Stimulated activated effector memory CD8-positive, alpha-beta T cell treated with anti-CD3 and anti-CD28 coated beads, Interleukin-12 subunit alpha, Interleukin-12 subunit beta, amount 100 ng/mL, for 72 hours (primary cell): Measurements from ENCODE around the gene LYL1.

Experiments
- ATAC-seq: fragments of 150-1000 bp; cut with Tn5 transposase; 2 replicates; pipeline ENCODE4 v1.10.0; 2021
- DNase-seq, 2 donors: peaks; one replicate each; pipeline ENCODE4 v3.0.0; 2021 to 2022; ENCODE audit warnings: low spot score in 2 of 2
- H3K27ac Mint-ChIP-seq: one replicate; pipeline ENCODE4 v1.8.0; 2022; ENCODE audit warnings: mild to moderate bottlenecking, mixed read lengths
- H3K36me3 Mint-ChIP-seq: one replicate; pipeline ENCODE4 v1.8.0; 2022; ENCODE audit warnings: mild to moderate bottlenecking, mixed read lengths
- H3K4me1 Mint-ChIP-seq: one replicate; pipeline ENCODE4 v1.8.0; 2022; ENCODE audit warnings: mixed read lengths
- H3K4me3 Mint-ChIP-seq: one replicate; pipeline ENCODE4 v1.8.0; 2022; ENCODE audit warnings: mild to moderate bottlenecking, mixed read lengths
- H3K9me3 Mint-ChIP-seq: one replicate; pipeline ENCODE4 v1.8.0; 2022; ENCODE audit warnings: mixed read lengths

The LYL1 gene

GRCh38 chr19:13135068-13136062, 32.7 kb upstream of the LYL1 start:
- Mint-ChIP-seq H3K36me3 (peaks cover 90% of the 10 kb centered on the region), H3K27ac (no peak overlapping the region), H3K4me3 (no peak overlapping the region), H3K4me1 (peaks cover 31% of the 10 kb centered on the region), H3K9me3 (no peaks in the 10 kb centered on the region)
- no peak for DNase-seq
- no peak for ATAC-seq

- H3K27ac Mint-ChIP-seq = no peak overlapping the region
These were observed 32.0 kb upstream of the LYL1 start for GRCh38 chr19:13134626-13135025.

GRCh38 chr19:13133241-13133870, 30.7 kb upstream of the LYL1 start:
- peaks cover 83% of the 10 kb centered on the region for H3K36me3 Mint-ChIP-seq
- H3K4me1 Mint-ChIP-seq = peaks cover 41% of the 10 kb centered on the region
- no peak for DNase-seq
- H3K9me3 Mint-ChIP-seq = no peaks in the 10 kb centered on the region
- no peak for ATAC-seq
- H3K27ac Mint-ChIP-seq = peak overlapping the region; percentile 90
- H3K4me3 Mint-ChIP-seq = peak overlapping the region; percentile 70

More at GRCh38 chr19:13134626-13135025, 32.0 kb upstream of the LYL1 start:
- Mint-ChIP-seq H3K9me3 (no peaks in the 10 kb centered on the region), H3K36me3 (peaks cover 89% of the 10 kb centered on the region), H3K4me3 (no peak overlapping the region), H3K4me1 (peaks cover 31% of the 10 kb centered on the region)
- no peak for ATAC-seq
- DNase-seq = no peak

GRCh38 chr19:13132471-13133180, 30.0 kb upstream of the LYL1 start:
- Mint-ChIP-seq H3K4me3 (peak overlapping the region; percentile 70), H3K36me3 (peaks cover 83% of the 10 kb centered on the region), H3K27ac (peak overlapping the region; percentile 90), H3K4me1 (peaks cover 48% of the 10 kb centered on the region), H3K9me3 (no peaks in the 10 kb centered on the region)
- DNase-seq = peak; percentile 41 to 82
- peak; percentile 99 for ATAC-seq

GRCh38 chr19:13130886-13131490, 28.3 kb upstream of the LYL1 start:
- Mint-ChIP-seq H3K4me1 (peaks cover 50% of the 10 kb centered on the region), H3K27ac (peak overlapping the region; percentile 90), H3K9me3 (no peaks in the 10 kb centered on the region), H3K4me3 (peak overlapping the region; percentile 70), H3K36me3 (peaks cover 83% of the 10 kb centered on the region)
- ATAC-seq (no peak), DNase-seq (no peak)

GRCh38 chr19:13129384-13129783, 26.7 kb upstream of the LYL1 start:
- no peak overlapping the region for H3K4me3 Mint-ChIP-seq
- H3K9me3 Mint-ChIP-seq = no peaks in the 10 kb centered on the region
- peak overlapping the region; percentile 84 for H3K27ac Mint-ChIP-seq
- ATAC-seq (no peak), DNase-seq (no peak)
- peaks cover 87% of the 10 kb centered on the region for H3K36me3 Mint-ChIP-seq
- H3K4me1 Mint-ChIP-seq = peaks cover 50% of the 10 kb centered on the region

- peaks cover 87% of the 10 kb centered on the region for H3K36me3 Mint-ChIP-seq
- H3K4me1 Mint-ChIP-seq = peaks cover 52% of the 10 kb centered on the region
- DNase-seq = no peak
- peak overlapping the region; percentile 84 for H3K27ac Mint-ChIP-seq
- no peak overlapping the region for H3K4me3 Mint-ChIP-seq
- no peaks in the 10 kb centered on the region for H3K9me3 Mint-ChIP-seq
- ATAC-seq = no peak
These were observed 25.9 kb upstream of the LYL1 start for GRCh38 chr19:13128583-13128982.

- Mint-ChIP-seq H3K4me1 (peaks cover 52% of the 10 kb centered on the region), H3K36me3 (peaks cover 87% of the 10 kb centered on the region), H3K9me3 (no peaks in the 10 kb centered on the region), H3K4me3 (no peak overlapping the region), H3K27ac (peak overlapping the region; percentile 84)
- DNase-seq (no peak), ATAC-seq (no peak)
These were observed 25.3 kb upstream of the LYL1 start for GRCh38 chr19:13127811-13128575.

- ATAC-seq (no peak), DNase-seq (no peak)
- H3K4me3 Mint-ChIP-seq = no peak overlapping the region
- peaks cover 52% of the 10 kb centered on the region for H3K4me1 Mint-ChIP-seq
- no peaks in the 10 kb centered on the region for H3K9me3 Mint-ChIP-seq
- H3K27ac Mint-ChIP-seq = no peak overlapping the region
- peaks cover 87% of the 10 kb centered on the region for H3K36me3 Mint-ChIP-seq
These were observed 24.4 kb upstream of the LYL1 start for GRCh38 chr19:13127051-13127450.

GRCh38 chr19:13122980-13123957, 20.6 kb upstream of the LYL1 start:
- peaks cover 82% of the 10 kb centered on the region for H3K36me3 Mint-ChIP-seq
- no peak for DNase-seq
- H3K4me1 Mint-ChIP-seq = peaks cover 60% of the 10 kb centered on the region
- H3K27ac Mint-ChIP-seq = peak overlapping the region; percentile 95
- no peaks in the 10 kb centered on the region for H3K9me3 Mint-ChIP-seq
- H3K4me3 Mint-ChIP-seq = peak overlapping the region; percentile 85
- ATAC-seq = no peak

GRCh38 chr19:13122275-13122878, 19.7 kb upstream of the LYL1 start:
- H3K27ac Mint-ChIP-seq = peak overlapping the region; percentile 95
- DNase-seq (peak; percentile 25 to 70), ATAC-seq (peak; percentile 44)
- peaks cover 73% of the 10 kb centered on the region for H3K36me3 Mint-ChIP-seq
- H3K4me1 Mint-ChIP-seq = peaks cover 52% of the 10 kb centered on the region
- H3K9me3 Mint-ChIP-seq = no peaks in the 10 kb centered on the region
- H3K4me3 Mint-ChIP-seq = peak overlapping the region; percentile 85

GRCh38 chr19:13121551-13122274, 19.1 kb upstream of the LYL1 start:
- ATAC-seq = peak; percentile 74
- H3K4me1 Mint-ChIP-seq = peaks cover 54% of the 10 kb centered on the region
- peak overlapping the region; percentile 85 for H3K4me3 Mint-ChIP-seq

More at GRCh38 chr19:13121551-13122274, 19.1 kb upstream of the LYL1 start:
- peak overlapping the region; percentile 95 for H3K27ac Mint-ChIP-seq
- DNase-seq = peak; percentile 32 to 73
- H3K9me3 Mint-ChIP-seq = no peaks in the 10 kb centered on the region
- H3K36me3 Mint-ChIP-seq = peaks cover 68% of the 10 kb centered on the region
